ENCODE results near the gene C6orf47.
"Not testable (repeated sequence)": the region's sequence is repeated elsewhere in the genome, so short reads cannot be mapped to it uniquely, and the experiment has no call there.

The C6orf47 gene, protein sequence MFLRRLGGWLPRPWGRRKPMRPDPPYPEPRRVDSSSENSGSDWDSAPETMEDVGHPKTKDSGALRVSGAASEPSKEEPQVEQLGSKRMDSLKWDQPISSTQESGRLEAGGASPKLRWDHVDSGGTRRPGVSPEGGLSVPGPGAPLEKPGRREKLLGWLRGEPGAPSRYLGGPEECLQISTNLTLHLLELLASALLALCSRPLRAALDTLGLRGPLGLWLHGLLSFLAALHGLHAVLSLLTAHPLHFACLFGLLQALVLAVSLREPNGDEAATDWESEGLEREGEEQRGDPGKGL

DNA sequence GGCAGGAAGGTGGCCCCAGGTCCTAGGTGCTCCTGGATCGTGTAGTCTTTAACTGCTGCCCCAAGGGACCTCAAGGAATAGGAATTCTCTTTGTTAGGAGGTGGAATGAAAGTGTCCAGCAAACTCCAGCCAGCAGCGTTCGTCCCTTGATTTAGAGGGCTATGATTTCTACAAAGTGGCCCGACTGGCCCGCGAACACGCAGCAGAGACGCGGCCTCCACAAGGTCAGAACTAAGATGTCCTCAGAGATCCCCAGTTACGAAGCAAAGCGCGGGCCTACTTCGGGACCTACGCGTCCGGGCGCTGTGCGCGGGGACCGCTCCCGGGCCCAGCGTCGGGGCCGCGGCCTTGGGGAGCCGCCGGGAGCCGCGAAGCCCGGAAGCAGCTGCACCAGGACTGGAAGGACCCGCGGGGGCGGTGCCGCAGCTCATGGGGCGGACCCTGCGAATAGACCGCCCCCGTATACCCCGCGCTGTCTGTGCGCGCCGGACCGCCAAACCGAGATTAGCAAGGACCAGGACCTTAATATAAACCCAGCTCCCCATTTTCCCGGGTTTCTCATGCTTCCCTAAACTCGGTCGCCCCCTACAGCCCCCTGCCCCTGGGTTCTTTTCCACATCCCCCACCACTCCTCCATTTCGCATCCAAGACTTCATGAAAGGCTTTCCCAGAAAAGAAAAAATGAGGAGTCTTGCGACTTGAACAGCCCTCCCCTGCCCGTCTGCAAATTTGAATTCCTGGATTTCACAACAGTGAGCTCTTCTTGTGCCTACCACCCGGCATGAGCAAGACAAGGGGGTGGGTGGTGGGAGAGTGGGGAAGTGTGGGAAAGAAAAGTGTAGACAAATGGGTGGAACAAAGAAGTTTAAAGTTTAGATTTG, at the start of gene C6orf47:
C6orf47 (minus strand) TSS at position 398 of the 881 bp plus-strand sequence. CDS start 831 bp downstream, outside the sequence.
- DNase-seq, result peak; percentile 78 to 84

DNA sequence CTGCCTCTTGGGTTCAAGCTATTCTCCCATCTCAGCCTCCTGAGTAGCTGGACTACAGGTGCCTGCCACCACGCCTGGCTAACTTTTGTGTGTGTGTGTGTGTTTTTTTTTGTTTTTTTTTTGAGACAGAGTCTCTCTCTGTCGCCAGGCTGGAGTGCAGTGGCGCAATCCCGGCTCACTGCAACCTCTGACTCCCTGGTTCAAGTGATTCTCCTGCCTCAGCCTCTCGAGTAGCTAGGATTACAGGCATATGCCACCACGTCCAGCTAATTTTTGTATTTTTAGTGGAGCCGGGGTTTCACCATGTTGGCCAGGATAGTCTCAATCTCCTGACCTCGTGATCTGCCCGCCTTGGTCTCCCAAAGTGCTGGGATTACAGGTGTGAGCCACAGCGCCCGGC, 48.6 kb upstream of the C6orf47 start:
- DNase-seq, result not testable (repeated sequence)

DNA sequence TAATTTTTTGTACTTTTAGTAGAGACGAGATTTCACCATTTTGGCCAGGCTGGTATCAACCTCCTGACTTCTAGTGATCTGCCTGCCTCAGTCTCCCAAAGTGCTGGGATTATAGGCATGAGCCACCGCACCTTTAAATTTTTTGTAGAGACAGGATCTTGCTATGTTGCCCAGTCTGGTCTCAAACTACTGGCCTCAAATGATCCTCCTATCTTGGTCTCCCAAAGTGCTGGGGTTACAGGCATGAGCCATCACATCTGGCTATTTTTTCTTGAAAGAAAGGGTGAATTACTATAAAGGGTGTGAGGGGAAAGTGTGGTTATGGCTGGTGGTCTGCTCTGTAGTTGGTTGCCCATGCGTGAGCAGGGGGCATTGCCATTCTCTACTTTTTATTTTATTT, 47.6 kb upstream of the C6orf47 start:
- DNase-seq, result no peak

DNA sequence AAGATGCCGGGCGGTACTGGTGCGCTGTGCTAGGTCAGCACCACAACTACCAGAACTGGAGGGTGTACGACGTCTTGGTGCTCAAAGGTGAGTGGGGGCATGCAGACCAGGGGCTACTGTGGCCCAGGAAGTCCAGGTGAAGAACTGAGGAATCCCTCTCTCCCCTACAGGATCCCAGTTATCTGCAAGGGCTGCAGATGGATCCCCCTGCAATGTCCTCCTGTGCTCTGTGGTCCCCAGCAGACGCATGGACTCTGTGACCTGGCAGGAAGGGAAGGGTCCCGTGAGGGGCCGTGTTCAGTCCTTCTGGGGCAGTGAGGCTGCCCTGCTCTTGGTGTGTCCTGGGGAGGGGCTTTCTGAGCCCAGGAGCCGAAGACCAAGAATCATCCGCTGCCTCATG, 47.1 kb upstream of the C6orf47 start:
- no peak for DNase-seq

DNA sequence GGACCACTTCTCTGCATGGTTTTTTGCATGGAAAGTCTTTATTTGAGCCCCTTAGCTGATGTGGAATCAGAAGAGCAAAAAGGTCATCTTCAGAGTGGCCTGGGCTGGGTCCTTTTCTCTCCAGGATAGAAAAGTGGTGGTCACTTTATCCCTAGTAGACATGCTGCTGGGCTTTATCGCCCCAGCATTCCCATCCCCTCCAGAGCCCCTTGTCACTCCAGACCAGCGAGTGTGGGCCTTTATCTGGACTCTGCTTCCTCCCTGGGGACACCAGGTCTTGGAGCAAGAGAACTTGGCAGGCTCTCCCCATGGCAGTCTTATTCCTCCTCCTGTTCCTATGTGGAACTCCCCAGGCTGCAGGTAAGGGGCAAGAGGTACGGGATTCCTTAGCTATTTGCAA, 46.0 kb upstream of the C6orf47 start, which contains the start of gene LY6G6F:
LY6G6F (plus strand) TSS at position 268 of the 400 bp plus-strand sequence; CDS start at position 309, 41 bp downstream.
- no peak for DNase-seq

DNA sequence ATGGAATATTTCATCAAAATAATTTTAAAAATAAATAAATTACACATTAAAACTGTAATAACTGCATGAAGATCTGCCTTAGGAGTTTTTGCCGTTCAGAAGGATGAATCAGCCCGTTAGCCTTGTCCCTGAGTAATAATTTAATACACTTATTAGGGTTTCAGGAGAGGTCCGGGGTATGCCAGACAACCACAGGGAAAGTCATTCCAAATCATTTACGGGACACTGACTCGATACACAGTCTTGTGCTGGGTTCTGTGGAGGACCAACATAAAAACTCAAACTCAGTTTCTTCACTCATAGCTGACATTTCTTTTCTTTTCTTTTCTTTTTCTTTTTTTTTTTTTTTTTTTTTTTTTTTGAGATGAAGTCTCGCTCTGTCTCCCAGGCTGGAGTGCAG, 45.4 kb upstream of the C6orf47 start:
- no peak for DNase-seq

DNA sequence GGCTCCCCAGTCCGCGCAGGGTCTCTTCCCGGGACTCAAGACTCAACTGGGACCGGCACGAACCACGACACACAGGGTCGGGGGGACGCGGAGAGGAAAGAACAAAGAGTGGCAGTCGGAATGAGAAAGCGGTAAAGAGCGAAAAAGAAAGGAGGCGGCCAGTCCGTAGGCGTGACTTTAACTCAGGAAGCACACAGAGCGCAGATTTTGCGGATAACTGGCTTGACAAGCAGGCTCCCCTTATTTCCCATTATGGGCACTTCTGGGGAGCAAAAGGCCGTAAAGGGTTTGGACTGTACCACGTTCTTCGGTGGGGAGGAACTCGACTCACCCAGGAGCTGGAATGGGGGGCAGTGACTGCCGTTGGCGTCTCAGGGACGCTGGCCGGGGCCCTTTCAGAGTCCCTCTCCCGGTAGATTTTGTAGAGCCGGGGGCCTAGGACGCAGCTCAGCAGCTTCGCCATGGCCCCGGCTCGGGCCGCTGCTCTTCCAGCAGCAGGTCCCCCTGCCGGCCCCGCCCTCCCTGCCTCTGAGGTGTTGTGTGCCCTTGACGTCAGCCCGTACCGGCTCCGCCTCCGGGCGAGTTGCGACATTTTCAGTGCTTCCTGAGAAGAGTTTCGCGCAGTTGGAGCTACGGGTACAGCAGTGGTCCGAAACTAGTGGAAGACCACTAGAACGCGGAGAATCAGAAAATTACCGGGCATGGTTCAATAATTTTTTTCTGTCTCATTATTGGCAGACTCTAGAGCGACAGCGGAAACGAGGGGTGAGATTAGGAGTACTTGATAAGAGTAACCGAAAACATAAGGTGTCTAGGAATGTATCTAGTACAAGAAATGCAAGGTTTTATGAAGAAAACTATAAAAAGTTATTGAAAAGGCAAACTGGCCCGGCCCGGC, 42.5 kb upstream of the C6orf47 start, which contains the start of gene ABHD16A:
ABHD16A (minus strand) TSS at position 506 of the 898 bp plus-strand sequence; CDS start at position 463, 43 bp downstream.
- peak; percentile 98 to 99 for DNase-seq

DNA sequence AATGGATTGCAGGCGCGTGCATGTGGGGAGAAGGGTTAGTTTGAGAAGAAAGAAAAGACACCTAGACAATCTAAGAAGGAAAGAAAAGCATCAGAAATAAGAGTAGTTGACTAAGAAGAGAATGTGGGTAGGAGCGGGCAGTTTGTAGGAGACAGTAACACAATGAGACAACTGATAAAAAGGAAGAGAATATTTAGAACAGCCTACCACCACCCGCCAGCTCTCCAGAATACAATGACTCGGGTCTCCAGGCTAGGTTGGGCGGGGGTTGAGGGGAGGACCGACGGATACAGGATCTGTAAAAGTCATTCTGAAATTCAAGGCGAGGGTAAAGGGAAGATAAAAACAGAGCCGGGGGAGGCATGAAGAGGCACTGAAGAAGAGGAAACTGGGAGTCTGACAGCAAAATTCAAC, 41.8 kb upstream of the C6orf47 start:
- DNase-seq, result peak; percentile 44 to 51

DNA sequence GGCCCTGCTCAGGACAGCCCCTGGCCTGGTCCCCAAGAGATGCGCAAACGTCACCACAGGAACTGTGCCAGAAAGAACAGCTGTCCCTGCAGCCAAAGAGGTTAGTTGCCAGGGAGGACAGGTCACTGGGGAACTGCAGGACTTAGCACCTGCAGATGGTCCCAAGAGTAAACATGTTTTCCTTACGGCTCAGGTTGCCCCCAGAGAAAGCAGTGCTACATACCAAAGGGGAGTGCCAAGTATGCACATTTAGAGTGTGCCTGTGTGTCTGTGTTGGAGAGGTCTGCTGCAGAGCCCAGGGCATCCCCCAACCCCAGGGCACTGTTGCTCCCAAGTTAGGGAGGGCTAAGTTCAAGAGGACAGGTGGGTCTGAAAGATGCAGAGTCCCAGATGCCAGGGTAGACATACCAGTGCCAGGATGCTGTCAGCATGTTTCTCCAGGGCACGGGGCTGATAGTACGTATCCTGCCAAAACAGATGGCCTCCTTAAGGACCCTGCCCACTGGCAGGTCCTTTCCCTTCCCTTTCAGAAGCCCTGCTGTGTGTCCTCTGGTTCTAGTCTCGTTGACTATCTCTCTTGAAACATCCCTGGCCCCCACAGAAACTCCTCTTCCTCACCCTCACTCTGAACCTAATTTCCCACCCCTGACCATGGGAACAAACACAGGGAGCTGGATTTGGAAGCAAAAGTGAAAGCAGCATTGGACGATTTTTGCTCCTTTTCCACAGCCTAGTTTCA, 41.3 kb upstream of the C6orf47 start:
- no peak for DNase-seq

DNA sequence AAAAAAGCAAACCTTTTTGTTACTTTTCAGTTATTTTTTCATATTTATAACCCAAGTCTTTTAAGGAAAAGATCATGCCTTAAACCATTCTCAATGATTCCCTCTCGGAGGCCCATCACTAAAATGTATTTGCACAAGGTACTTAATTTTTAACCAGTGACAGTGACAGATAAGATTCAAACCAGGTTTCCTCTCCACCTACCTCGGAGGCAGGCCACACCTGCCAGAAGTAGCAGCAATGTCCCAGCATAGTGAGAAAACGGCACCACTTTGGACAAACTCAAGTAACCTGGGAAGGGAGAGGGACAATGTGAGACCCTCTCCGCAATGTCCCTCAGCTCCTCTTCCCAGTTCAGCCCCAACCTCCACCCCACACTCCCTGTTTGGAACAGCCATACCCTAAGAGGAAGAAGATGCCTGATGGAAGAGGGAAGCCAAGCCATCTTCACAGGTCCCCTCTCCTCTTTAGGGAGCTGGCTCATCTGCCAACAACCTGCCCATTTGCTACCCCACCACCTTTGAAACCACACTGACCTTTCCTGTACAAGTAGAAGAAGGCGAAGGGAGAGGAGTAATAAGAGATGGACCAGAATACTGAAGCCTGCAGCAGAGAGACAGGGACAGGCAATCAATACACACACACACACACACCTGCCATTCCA, 40.3 kb upstream of the C6orf47 start:
- no peak for DNase-seq

DNA sequence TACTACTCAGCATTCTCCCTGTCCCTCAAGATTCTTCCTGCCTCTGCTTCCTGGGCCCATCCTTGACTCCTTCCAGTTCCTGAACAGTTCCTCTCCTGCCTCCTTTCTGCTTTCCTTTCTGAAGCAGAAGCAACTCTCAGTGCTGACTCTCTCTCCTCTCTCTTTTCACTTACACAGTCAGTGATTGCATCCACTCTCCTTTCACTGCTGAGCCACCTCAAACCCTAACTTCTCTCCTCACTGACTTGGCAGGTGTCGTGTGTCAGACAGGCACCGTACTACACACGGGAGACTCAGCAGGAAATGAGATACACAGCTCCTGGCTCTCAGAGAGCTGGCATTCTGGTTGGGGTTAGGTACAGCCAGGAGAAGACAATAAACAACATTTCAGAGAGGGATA, 37.0 kb upstream of the C6orf47 start:
- DNase-seq, result no peak

DNA sequence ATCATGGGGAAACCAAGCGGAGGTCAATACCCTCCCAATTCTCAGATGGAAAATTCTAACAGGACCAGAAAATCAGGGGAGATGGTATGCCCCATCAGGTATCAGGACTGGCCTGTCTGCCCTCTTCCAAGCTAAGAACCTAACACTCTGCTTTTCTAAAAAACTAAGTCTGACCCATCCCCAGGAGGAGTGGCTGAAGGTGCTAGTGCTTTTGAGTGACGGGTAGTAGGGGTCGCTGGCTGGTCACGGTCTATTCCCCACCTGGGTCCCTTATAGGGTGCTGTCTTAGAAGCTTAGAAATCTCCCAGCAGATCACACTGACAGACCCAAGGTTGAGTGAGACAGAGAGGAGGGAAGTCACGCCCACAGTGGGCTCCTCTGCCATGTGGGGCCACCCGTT, 33.0 kb upstream of the C6orf47 start:
- no peak for DNase-seq

DNA sequence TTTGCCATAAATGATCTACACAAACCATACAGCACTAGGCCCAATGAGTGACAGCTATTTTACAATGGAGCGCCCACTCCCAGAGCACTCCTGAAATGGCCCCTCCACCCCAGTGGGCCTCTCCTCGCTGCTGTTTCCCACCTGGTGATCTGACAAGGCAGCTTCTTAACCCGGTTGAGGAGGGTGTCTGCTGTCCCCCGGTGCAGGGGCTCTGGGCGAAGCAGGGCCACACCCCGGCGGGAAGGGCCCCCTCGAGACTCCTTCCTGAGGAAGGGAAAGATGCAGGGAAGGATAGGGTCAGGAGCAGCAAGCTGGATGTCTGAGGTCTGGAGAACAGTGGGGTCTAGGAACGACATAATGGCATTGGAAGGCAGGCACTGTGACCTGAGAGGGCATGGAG, 32.3 kb upstream of the C6orf47 start:
- DNase-seq, result no peak

DNA sequence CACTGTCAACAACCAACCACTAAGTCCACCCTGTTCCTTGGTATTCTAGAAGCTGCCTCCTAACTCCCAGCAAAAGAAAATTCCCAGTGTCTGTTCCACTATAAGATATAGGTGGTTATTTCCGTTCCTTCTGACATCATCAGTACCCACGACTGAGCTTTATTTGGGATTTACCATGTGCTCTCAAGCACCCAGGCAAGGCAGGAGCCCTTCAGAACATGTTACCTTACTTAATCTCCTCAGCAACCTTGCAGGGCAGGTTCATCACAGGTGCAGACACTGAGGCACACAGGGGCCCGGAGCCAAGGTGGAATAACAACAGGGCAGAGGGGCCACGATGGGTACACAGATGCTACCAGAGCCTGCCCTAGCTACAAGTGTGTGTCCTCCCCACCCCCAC, 31.8 kb upstream of the C6orf47 start:
- DNase-seq, result no peak

DNA sequence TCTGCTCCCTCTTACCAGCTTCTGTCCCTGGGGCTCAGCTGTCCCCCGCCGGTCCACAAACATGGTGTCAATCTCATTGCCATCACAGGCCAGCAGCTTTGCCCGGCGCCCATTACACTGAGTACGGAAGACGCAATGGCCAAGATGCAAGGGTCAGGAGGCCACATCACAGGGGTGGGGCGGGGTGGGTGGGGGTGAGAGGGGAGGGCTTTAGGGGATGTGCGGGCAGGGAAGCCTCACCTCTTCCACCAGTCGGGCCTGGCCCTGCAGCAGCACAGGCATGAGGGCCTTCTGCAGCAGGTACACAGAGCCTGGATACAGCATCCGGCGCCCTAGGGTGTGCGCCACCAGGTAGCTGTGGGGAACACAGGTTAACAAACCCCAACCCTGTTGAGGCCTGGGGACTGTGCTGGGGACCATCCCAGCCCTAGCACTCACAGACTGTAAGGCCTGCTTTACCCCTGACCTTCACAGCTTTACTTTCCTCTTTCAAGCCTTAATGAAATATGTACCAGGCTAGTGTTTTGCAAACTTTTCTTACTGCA, 31.1 kb upstream of the C6orf47 start:
- no peak for DNase-seq

DNA sequence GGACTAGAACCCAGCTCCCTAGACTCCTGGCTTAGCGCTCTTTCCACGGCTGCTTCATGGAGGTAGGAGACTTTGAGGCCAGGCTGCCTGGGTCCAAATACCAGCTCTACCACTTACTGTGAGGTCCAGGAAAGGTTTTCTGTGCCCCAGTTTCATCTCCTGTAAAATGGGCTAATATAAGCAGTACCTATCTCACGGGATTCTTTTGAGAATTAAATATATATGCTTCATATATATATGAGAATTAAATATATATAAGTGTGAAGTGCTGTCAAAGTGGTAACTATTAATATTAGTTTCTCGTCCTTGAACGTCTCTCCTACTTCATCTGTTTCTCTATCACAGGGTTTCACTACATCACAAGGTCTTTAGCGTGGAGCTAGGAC, 30.5 kb upstream of the C6orf47 start:
- DNase-seq, result no peak

DNA sequence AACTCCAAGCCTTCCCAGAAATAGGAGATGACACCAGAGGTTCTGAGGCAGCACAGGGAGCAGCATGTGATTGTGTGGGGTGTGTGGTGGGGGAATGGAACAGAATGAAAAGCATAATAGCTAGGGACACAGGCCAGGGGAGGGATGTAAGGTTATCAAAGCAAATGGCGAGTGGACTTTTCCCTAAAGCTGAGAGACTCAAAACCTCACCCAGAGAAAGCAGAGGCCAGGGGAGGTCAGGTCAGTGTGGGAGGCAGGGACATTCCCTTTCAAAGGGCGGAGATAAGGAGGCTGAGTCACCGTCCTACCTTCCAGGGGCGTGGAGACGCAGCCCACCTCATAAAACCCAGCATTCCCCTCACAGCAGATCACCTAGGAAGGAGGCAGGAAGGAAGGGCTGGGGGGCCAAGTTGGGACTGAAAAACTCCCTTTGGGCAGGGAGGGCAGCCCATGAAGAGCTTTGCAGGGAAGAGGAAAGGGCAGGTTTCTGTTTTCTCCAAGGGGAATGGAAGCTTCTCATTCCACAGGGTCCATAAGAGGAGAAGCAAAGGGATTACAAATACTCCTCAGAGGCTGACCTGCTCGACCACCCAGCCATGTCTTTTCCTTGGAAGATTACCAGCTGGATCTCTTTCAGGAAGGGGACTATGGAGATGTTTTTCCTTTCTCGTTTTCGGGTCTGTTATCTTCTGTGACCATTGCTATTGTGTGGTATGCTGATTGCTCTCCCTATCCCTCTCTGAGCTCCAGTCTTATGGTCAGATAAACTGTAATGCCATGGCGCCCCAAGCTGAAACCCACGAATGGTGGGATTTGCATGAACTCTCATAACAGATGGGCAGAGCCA, 29.9 kb upstream of the C6orf47 start:
- no peak for DNase-seq

DNA sequence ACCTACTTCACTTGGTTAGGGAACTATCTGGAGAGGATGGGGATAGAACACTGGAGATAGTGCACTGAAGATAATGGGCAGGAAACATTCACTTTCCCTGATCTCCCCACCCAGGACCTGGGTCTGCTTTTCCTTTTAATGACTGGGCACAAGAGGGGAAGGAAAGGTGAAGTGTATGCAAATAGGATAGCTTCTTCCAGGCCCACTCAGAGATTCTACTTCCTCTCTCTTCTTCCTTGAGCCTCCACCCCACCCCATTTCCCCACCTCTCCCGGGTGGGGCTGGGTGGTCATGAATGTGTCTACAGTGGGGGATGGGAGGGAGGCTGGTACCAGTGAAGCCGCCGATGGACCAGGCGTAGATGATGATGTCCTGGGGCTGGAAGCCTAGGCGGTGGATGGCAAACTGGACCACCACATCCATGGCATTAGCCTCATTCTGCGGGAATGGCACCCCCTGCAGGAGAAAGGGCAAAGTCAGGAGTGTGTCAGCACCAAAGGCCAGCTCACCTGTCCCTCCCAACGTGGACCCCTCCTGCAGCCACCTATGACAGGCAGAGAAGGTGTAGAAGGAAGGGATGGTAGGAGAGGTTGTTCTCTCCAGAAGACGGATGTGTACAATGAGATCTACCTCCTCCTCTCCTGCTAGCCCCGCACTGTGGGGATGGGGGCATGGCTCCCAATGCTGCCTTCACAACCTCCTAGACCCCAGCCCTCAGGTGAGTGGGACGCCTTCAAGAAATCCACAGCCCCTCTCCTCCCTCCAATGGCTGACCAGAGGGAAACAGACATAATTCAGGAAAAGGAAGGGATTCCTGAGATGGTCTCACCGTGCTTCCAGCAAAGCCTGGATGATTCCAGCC, 28.9 kb upstream of the C6orf47 start:
- DNase-seq, result peak in 1 of 2 experiments; percentile 24

Data from activated CD4-positive, alpha-beta T cell treated with anti-CD3 and anti-CD28 coated beads, Interleukin-2, amount 50 U/mL, for 48 hours (primary cell).